Right hindlimb (tissue), 1 donor: Measurements from ENCODE around the gene NEB.
"Not testable (repeated sequence)": the region's sequence is repeated elsewhere in the genome, so short reads cannot be mapped to it uniquely, and the experiment has no call there.

Experiments
- DNase-seq: peaks from one replicate; pipeline ENCODE4 v3.0.0-alpha.2; 2018

The NEB gene

DNA sequence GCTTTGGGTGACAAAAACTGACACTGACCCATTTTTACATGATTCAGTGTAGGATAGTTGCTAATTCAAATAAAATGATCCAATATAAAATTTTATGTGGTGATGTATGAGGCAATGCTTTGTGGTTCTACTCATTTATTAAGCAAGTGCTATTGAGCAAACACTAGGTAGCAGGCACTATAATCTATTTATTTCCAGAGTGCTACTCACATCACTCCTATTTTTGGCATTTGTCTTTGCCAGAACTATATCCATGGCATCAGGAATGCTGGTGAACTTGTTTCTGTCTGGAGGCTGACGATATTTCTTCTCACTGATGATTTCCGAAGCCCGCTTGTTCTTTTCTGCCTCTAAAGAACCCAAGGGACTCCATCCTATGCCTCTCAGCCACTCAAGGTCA is 84.3 kb downstream of the NEB start:
- DNase-seq, result no peak

DNA sequence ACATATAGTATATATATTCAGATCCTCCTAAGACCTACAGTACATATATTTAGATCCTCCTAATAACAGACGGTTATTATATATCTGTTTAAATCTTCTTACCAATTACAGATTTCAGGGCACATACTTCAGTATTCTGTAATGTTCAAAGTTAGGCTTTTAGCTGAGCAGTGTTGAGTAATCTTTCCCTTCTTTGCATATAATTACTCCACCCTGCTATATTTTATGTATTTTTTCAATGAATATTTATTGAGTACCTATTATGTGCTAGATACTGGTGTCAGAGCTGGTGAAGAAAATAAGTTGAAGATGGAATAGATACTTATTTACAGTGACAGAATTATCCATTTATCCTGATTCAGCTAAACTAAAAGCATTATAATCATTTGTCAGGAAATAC is 84.9 kb downstream of the NEB start:
- DNase-seq, result no peak

DNA sequence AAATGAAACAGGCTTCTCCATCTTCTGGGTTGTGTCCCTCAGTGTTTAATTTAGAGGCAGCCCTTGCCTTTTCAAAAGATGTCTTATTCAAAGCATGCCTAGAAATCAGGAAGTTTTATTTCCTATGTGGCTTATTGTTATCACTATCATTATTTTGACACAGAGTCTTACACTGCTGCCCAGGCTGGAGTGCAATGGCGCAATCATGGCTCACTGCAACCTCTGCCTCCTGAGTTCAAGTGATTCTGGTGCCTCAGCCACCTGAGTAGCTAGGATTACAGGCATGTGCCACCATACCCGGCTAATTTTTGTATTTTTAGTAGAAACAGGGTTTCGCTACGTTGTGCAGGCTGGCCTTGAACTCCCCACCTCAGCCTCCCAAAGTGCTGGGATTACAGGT is 87.8 kb downstream of the NEB start:
- DNase-seq, result not testable (repeated sequence)

DNA sequence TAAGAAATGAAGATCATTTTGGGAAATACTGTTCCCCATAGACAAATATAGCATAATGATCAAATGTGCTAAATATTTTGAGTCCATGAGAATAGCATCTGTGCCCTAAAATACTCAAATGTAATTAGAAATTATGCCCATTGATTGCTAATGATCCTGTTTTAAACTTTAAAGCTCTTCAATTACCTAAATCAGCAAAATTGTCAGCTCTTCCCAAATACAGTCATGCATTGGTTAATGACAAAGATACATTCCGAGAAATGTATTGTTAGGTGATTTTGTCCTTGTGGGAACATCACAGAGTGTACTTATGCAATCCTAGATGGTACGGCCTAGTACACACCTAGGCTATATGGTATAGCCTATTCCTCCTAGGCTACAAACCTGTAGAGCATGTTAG is 89.7 kb downstream of the NEB start:
- DNase-seq, result no peak

DNA sequence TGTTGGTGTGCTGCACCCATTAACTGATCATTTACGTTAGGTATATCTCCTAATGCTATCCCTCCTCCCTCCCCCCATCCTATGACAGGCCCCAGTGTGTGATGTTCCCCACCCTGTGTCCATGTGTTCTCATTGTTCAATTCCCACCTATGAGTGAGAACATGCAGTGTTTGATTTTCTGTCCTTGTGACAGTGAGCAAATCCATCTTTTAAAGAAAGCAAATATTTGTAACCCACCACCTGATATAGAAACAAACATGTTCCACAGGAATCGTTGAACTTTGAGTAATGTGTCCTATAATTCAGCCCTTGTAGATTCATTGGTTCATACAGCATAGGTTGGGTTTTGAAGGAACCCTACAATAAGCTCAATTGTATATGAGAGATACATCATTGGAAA is 92.4 kb downstream of the NEB start:
- DNase-seq, result not testable (repeated sequence)

DNA sequence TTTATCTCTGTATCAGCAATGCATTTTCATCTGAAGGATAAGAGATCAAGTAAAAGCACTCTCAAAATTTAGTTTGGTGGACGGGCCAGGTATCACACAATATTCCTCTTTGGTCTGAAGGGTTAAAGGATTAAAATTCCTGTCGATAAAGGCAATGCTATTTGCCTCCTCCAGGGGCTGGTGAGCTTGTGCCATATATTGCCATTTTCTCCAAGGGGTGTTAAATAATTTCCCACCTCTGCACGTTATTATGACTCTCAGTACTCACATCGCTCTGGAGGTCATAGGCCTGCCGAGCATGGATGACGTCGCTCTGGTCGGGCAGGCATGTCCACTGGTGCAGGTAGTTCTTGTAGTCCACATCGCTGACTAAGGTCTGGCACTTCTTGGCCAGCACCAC is 94.2 kb downstream of the NEB start:
- no peak for DNase-seq

DNA sequence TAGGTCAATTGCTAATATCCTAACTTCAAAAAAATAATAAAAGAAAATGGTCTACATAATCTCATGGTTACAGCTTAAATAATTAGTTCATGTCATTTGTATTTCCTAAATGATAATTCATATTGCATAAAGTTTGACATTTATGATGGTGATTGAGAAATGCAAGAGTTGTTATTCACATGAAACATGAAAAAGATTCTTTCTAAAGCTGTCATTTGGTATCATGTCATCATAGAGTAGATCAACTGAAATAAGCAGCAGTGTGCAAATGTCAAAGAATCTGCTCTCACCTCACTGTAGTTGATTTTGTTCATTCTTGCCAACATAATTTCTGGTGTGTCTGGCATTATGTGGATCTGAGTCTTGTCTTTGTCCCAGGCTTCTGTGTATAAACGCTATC is 95.3 kb downstream of the NEB start:
- DNase-seq, result no peak

DNA sequence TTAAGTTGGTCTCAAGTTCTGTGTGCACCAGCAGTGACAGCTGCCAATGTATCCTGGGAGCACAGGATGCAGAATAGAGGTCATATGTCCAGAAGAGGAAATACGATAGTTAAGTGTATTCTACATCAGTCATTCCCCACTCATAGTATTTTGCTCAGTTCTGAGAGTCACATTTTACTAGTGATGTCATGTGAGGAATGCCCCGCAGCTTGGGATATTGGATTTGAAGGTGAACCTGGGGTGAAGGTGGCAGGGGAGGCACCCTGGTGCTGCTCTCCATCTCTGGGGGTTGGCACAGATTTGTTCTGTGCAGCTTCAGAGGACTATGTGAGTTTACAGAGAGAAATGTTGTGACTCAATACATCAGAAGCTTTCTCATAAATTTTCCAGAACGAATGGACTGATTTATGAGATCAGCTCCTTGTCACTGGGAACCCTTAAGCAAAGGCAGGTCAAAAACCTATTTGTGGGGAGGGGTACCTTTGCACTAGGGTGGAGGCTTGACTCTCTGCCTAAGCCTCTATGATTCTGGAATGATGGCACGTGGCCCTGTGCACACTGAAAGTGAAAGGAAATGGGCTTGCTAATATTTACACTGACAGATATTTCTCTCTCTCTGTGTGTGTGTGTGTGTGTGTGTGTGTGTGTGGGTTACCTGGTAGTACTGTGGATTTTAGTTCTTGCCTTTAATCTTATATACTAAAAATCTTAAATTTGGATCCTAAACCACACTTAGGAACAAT is 95.9 kb downstream of the NEB start:
- DNase-seq, result no peak

DNA sequence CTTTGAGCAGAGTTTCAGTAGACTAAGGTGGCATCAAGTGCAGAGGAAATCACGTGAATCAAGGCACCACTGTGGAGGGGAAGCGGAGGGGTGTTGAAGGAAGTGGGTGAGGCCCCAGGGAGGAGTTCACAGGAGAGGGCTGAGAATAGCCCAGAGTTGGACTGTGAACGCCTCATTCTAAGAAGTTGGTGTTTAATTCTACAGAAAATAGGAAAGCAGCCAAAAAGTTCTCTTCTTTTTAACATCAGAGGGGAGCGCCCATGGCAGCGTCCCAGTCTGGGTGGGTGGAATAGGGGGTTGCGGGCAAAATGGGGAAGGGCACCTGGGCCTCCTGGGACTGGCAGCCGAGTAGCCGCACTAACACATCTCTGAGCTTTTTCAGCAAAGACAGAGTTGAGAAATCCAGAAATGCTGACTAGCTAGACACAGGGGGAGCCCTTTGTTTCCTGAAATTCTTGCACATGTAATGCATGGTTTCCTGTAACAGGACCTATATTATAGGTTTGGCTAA is 97.0 kb downstream of the NEB start:
- no peak for DNase-seq

DNA sequence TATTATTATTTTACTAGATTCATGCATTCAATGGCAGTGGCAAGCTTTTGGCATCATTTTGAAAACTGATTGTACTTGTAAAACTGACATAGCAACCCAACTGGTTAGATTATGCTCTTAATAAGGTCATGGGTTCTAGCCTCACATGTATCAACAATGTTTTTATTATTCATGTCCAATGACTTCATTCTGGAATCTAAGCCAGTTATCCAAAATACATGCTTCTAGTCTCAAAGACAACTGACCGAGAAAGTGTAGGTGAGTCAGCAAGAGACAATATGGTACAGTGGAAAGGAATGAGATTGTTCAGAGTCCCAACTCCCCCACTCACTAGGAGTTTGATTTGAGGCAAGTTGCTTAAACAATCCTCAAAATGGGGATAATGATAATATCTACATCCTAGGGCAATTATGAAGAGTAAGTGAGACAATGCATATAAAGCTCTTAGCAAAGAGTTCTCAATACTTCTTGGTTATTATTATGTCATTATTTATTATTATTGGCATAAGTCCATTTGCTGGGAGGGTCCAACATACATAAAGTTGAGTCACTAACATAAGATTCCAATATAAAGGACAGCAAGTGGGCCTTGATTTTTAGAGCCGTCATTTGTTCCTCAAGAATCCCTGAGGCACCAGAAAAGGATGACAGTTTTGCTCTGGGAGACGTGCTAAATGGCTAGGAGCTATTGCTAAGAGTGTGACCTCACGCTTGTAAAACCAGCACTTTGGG is 99.4 kb downstream of the NEB start:
- DNase-seq, result no peak

DNA sequence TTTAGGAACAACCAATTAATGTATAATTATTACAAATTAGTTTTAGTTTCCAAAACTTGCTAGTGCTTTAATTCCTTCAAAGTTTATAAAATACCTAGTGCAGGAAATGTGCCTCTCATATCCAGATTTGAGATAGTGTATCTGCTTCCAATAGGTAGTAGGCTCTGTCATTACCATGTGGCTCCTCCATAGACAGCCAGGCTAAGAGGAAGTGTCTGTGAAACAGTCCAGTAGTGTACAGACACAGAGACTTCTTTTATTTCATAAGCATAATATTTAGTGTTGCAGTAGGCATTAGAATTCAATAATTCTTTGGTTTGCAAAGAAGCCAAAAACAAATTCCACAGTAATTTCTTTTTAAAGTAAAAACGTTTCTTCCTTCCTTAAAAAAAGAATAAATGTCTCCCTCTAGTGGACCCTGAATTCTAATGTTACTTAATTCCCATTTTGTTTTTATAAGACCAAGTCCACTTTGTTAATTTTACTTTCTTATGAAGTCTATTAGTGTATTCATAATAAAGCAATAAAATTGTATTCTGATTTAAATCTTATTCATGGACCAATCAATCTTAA is 101.2 kb downstream of the NEB start:
- DNase-seq, result no peak

DNA sequence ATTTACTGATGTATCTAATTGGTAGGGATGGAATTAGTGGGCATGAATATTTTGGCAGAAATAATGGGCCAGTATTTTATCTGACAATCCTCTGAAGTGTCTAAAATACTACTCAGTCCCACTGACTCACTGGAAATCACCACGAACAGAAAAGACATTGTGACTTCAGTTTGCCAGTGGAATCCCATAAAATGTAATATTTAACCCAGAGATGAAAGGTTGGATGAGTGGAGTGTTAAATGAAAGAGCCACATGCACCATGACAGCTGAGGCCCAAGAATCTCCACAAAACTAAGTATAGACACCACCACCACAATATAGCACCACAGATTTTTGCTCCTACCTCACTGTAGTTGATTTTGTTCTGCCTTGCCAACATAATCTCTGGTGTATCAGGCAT is 103.9 kb downstream of the NEB start:
- no peak for DNase-seq

DNA sequence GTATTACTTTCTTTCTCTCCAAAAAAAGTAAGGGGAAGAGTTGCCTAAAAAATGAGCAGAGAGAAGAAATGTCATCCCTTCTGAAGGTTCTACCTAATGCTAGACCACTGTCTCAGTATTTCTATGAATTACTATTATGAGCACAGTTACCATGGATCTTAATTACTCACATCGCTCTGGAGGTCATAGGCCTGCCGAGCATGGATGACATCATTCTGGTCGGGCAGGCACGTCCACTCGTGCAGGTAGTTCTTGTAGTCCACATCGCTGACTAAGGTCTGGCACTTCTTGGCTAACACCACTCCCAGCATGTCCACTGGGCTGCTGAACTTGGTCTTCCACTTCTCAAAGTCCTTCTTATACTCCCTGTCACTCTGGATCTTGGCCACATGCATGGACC is 106.9 kb downstream of the NEB start:
- no peak for DNase-seq

DNA sequence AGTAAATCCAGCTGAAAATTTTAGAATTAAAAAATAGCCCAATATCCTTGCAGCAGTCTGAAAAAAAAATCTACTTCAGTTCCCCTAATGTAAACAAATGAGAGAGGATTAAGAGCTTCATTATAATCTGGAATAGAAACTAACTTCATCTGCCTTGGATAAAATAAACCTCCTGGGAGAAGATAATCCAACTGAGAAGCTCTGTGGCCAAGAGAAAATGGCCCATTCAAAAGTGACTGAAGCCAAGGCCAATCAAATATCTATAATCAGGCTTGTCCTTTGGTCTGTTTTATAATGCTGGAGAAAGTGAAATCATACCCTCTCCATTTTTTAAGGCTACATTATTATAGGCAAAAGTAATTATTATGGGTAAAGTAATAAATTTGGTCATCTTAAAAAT is 110.0 kb downstream of the NEB start:
- no peak for DNase-seq

DNA sequence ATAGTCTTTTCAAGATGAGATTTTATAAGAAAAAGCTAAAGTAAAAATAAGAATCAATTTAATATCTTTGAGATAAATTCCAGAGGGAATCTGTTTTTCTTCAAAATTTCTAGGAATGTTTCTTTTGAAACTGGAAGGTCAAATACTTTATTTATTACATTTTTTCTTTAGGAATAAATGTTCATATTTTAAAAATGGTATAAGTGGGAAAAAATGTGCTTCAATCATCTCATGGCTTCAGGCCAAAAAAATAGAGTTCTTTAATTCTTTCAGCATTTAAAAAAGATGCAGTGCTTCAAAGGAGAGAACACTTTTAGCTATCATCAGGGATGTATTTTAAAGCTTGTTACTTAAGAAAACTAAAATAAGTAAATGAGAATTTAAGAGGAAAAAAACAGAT is 110.6 kb downstream of the NEB start:
- DNase-seq, result no peak

DNA sequence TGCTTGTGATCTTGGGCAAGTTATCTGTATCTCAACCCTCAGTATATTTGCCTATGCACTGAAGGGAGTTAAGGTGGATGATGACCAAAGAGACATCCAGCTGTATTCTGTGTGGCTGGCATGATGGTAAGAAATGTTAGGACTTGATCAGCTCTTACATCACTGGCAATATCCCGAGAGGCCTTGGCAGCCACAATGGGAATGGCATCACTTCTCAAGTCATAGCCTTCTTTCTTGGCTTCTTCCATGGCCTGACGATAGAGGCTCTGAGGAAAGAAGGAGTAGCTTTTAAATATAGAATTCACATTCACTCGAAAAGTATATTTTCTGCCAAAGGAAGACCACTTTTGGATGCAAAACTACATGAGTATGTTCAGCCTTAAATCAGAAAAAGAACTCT is 113.5 kb downstream of the NEB start:
- no peak for DNase-seq

DNA sequence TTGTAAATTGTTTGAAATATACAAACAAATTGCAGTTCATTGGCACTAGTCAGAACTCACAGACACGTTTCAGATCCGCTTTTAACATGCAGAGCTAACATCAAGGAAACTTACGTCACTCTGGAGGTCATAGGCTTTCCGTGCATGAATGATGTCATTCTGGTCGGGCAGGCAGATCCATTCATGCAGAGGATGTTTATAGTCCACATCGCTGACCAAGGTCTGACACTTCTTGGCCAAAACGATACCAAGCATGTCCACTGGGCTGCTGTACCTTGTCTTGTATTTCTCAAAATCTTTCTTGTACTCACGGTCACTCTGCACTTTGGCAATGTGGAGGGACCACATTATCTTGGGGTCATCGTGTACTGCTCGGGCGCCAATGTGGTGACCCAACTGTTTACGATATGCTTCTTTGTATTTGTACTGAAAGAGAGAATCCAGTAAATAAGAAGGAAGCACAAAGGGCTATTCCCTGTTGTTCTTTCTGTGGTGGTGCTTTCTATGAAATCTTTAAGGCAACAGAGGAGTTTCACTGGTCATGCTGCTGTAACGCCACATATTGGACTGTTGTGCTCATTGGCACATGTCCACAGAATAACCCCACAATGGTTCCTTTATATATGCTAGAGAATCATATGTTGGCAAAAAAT is 114.8 kb downstream of the NEB start:
- DNase-seq, result no peak

DNA sequence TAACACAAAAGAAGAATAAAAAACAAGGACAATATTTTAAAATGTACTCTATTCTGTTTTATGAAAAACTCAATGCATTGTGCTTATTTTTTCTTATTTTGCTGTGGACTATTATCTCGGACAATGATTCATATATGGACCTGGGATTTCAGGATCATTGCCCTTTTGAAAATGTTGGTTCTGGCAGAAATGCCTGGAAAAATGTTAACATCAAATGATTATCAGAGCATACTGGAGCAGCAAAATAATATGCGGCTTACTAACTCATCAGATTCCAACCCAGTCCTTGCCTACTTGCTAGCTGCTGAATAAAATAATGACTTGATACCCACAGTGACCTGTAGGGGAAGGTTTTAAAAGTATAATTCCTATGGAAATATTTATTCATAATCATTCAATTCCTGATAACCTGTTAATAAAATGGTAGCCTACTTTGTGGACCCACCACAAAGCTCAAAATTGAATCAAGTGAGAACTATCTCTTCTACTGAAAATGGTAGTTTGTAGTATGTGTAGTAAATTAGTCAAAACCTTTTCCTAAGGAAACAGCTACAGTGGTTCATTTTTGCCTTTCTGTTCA is 117.4 kb downstream of the NEB start:
- no peak for DNase-seq

DNA sequence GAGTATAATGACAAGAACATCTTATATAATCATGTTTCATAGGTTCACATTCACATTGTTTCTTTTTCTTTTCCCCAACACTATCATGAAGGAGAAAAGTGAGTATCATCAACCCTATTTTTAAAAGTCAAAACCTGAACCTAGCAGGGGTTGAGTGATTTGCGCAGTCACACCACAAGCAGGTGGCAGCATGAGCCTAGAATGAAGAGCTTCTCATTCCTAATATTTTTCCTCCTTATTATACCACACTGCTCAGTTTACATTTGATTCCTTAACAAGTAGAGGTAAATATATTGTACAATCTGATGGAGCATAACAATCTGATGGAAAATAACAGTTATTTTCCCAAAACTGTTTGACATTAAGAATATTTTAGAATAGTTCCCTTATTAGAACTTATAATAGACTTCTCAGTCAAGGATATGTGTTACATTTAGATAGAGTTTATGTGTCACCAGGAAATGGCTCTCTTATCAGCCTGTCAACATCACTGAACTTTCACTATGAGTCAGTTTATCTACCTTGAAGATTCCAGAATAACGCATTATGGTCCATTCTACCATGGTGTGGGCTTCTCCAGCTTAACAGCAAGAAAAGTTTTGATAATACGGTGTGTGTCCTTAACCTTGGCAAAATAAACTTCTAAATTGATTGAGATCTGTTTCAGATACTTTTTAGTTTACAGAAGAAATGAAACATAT is 119.5 kb downstream of the NEB start:
- no peak for DNase-seq

DNA sequence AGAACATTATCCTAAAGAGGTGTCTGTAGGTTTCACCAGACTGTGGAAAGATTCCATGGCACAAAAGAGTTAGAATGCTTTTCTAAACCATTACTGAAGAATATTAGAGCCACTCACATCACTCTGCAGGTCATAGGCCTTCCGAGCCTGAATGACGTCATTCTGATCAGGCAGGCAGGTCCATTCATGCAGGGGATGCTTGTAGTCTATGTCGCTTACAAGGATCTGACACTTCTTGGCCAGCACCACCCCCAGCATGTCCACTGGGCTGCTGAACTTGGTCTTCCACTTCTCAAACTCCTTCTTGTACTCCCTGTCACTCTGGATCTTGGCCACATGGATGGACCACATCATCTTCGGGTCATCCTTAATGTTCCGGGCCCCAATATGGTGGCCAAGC is 120.1 kb downstream of the NEB start:
- DNase-seq, result no peak

DNA sequence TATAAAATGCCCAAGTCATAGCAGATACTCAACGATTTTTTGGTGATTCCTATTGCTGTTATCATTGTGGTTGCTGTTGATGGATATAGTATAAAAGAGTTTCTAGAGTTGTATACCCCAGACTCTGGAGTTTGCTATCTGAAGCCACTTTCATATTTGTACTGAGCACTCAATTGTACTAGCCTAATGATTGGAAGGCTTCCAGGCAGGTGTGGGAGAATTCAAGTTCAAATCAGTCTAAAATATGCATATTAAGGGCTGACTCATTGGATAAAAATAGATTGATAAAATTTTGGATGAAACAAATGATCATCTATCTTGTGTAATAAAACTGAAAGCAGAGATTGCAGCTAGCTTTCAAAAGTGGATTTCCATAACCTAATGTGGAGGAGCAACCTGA is 122.9 kb downstream of the NEB start:
- DNase-seq, result no peak

DNA sequence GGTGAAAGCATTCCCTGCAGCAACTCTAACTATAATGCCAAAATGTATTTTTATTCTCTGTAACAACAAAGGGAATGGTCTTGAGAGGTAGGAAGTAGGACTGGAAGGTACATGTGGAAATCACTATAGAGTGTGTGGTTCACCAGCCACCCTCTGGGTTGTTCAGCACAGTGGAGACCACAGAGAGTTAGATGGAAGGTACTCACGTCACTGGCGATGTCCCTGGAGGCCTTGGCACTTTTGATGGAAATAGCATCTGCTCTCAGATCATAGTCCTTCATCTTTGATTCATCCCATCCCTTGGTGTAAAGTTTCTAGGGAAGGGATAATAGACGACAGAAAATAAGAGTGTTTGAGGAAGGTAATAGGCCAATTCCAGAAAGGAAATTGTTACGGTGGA is 124.0 kb downstream of the NEB start:
- DNase-seq, result no peak

DNA sequence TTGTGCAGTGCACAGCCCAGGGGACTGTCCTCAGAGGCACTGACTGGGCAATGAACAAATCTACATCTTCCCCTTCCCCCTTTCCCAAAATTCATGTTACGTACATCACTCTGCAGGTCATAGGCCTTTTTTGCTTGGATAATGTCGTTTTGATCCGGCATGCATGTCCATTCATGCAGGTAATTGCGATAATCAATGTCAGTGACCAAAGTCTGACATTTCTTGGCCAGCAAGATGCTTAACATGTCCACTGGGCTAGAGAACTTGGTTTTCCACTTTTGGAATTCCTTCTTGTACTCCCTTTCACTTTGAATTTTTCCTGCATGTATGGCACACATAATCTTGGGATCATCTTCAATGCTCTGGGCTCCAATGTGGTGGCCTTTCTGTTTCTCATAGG is 124.6 kb downstream of the NEB start:
- no peak for DNase-seq
